ENCODE measurements around the gene EMSY. TPM values are rescaled to one million over a fixed set of nuclear protein-coding genes. Genes with fewer than 3 reads are reported as not detected.

EMSY gene
- polyA plus RNA-seq, 1 experiment: 19.1 TPM

DNA sequence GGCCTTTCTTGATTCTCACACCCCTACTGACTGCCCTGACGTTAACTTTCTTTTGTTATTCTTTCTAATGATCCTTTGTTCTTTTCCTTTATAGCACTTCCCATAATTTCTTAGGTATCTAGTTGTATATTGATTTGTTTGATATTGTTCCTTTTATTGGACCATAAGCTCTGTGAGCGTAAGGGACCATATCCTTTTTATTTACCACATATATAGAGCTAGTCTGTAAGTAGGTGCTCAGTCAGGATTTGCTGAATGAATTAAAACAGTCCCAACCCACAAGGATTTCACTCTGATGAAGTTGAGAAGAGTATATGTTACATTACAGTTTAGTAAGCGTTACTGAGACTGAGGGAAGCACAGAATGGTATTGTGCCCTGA lies 68.8 kb downstream of the EMSY start:
- TF ChIP-seq, protein P1, sequence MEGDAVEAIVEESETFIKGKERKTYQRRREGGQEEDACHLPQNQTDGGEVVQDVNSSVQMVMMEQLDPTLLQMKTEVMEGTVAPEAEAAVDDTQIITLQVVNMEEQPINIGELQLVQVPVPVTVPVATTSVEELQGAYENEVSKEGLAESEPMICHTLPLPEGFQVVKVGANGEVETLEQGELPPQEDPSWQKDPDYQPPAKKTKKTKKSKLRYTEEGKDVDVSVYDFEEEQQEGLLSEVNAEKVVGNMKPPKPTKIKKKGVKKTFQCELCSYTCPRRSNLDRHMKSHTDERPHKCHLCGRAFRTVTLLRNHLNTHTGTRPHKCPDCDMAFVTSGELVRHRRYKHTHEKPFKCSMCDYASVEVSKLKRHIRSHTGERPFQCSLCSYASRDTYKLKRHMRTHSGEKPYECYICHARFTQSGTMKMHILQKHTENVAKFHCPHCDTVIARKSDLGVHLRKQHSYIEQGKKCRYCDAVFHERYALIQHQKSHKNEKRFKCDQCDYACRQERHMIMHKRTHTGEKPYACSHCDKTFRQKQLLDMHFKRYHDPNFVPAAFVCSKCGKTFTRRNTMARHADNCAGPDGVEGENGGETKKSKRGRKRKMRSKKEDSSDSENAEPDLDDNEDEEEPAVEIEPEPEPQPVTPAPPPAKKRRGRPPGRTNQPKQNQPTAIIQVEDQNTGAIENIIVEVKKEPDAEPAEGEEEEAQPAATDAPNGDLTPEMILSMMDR (IDR thresholded peaks at IDR 0.05; ENCODE audit: insufficient read depth, low read depth, low read length): no peak
- no peaks in the 10 kb centered on the region for H3K27me3 ChIP-seq (ENCODE audit: control insufficient read depth, insufficient read depth, low read length)
- no peak overlapping the region for H3K4me3 ChIP-seq (ENCODE audit: low read depth, low read length)
- no peak for DNase-seq (ENCODE audit: low read depth)
- ChIA-PET POLR2A (no interaction called here), CTCF (interaction anchor here (0.6 to 1.3 kb wide), 2 partner anchors 9 to 616 kb away, joined by 3 to 4 read pairs; no protein-coding TSS in a partner anchor)
- no peaks in the 10 kb centered on the region for H3K36me3 ChIP-seq (ENCODE audit: control insufficient read depth, insufficient read depth, low read length)

DNA sequence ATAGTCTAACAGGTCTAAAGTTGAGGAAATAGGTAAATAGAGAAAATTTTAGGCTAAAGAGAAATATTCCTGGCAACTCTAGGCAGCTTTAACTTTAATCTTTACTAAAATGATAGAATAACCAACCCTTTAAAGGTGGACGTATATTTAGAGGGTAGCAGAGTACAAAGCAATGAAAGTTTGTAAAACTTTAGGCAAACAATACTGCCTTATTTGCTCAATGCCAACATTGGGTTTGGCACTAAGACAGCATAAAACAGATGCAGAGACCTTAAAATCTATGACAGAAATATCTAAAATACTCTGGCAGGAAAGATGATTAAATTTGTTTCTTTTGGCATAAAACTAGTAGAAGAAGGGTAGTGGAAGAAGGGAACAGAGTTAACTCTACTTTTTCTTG lies 70.7 kb downstream of the EMSY start:
- ChIA-PET CTCF (no interaction called here), POLR2A (no interaction called here)
- H3K27me3 ChIP-seq (ENCODE audit: control insufficient read depth, insufficient read depth, low read length): no peaks in the 10 kb centered on the region
- no peak for DNase-seq (ENCODE audit: low read depth)
- no peak overlapping the region for H3K4me3 ChIP-seq (ENCODE audit: low read depth, low read length)
- TF ChIP-seq, protein P1 (IDR thresholded peaks at IDR 0.05; ENCODE audit: insufficient read depth, low read depth, low read length): no peak
- H3K36me3 ChIP-seq (ENCODE audit: control insufficient read depth, insufficient read depth, low read length): no peaks in the 10 kb centered on the region

DNA sequence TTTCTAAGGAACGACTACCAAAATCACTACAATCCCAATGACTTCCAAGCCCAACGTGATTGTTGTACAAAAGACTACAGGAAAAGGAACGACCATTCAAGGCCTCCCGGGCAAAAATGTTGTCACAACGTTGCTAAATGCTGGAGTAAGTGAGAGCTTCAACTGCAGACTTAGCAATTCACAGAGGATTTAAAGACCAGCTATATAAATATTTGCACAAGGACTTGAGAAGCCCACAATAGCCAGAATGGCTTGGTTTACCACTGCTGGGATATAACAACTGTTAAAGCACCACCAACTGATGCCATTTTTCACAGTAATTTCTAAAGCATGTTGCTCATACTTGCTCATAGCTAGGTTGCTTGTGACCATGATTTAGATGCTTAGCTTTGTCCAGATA lies 78.3 kb downstream of the EMSY start:
- CTCF ChIA-PET: interaction anchor here (1.0 to 1.1 kb wide), 2 partner anchors 9 to 48 kb away, joined by 3 to 4 read pairs; no protein-coding TSS in a partner anchor
- DNase-seq (ENCODE audit: low read depth): no peak
- POLR2A ChIA-PET: no interaction called here
- TF ChIP-seq, protein P1 (IDR thresholded peaks at IDR 0.05; ENCODE audit: insufficient read depth, low read depth, low read length): no peak
- Histone ChIP-seq H3K36me3 (ENCODE audit: control insufficient read depth, insufficient read depth, low read length) (no peaks in the 10 kb centered on the region), H3K27me3 (ENCODE audit: control insufficient read depth, insufficient read depth, low read length) (no peaks in the 10 kb centered on the region), H3K4me3 (ENCODE audit: low read depth, low read length) (no peak overlapping the region)

DNA sequence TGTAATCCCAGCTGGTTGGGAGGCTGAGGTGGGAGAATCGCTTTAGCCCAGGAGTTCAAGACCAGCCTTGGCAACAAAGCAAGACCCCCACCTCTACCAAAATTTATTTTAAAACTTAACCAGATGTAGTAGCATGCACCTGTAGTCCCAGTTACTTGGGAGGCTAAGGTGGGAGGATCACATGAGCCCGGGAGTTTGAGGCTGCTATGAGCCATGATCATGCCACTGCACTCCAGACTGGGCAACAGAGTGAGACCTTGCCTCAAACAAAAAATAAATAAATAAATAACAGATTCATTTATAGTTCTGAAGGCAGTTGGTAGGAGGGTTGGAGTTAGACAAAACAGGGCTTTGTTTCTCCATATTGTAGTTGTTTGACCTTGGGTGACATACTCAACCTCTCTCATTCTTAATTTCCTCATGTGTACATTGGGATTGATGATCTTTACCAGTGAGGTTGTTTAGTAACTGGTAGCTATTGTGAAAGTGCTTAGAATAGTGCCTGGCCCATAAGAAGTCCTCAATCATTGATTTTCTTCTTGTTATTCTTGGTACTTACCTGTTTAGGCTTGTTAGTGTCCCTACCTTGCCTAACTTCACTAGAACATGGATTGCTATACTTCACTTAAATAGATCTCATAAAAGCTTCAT lies 79.1 kb downstream of the EMSY start:
- CTCF ChIA-PET: interaction anchor here (0.7 to 1.1 kb wide), 3 partner anchors 10 to 53 kb away, joined by 3 to 4 read pairs (median 3); no protein-coding TSS in a partner anchor
- Histone ChIP-seq H3K27me3 (ENCODE audit: control insufficient read depth, insufficient read depth, low read length) (no peaks in the 10 kb centered on the region), H3K36me3 (ENCODE audit: control insufficient read depth, insufficient read depth, low read length) (peaks cover 1% of the 10 kb centered on the region; the same call in 1 of the 2 replicates), H3K4me3 (ENCODE audit: low read depth, low read length) (no peak overlapping the region)
- TF ChIP-seq, protein P1 (IDR thresholded peaks at IDR 0.05; ENCODE audit: insufficient read depth, low read depth, low read length): no peak
- no peak for DNase-seq (ENCODE audit: low read depth)
- POLR2A ChIA-PET: no interaction called here

DNA sequence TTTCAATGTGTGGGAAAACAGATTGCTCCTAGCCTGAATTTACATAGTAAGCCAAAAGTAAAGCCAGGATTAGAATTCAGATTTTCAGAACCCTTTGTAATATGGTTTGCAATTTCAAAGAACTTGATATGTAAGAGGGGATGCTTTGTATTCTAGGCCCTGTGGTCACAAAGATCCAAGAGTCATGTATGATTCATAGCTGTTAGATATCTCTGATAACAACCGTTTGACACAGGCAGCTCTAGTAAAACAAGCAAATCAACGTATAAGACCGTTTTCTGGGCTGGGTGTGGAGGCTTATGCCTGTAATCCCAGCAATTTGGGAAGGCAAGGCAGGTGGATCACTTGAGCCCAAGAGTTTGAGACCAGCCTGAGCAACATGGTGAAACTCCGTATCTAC lies 79.6 kb downstream of the EMSY start:
- POLR2A ChIA-PET: no interaction called here
- Histone ChIP-seq H3K27me3 (ENCODE audit: control insufficient read depth, insufficient read depth, low read length) (no peaks in the 10 kb centered on the region), H3K4me3 (ENCODE audit: low read depth, low read length) (no peak overlapping the region), H3K36me3 (ENCODE audit: control insufficient read depth, insufficient read depth, low read length) (peaks cover 1% of the 10 kb centered on the region; the same call in 1 of the 2 replicates)
- no peak for DNase-seq (ENCODE audit: low read depth)
- TF ChIP-seq, protein P1 (IDR thresholded peaks at IDR 0.05; ENCODE audit: insufficient read depth, low read depth, low read length): no peak
- CTCF ChIA-PET: interaction anchor here (0.7 kb wide), 1 partner anchor 52 kb away, joined by 3 read pairs; no protein-coding TSS in a partner anchor

Measured in BJ (cell line).